ENCODE results near the gene TMIGD1. TPM values are rescaled to one million over a fixed set of nuclear protein-coding genes. Genes with fewer than 3 reads are reported as not detected.
"Not testable (repeated sequence)": the region's sequence is repeated elsewhere in the genome, so short reads cannot be mapped to it uniquely, and the experiment has no call there.

TMIGD1 gene
- polyA plus RNA-seq, 2 donors = not detected

DNA sequence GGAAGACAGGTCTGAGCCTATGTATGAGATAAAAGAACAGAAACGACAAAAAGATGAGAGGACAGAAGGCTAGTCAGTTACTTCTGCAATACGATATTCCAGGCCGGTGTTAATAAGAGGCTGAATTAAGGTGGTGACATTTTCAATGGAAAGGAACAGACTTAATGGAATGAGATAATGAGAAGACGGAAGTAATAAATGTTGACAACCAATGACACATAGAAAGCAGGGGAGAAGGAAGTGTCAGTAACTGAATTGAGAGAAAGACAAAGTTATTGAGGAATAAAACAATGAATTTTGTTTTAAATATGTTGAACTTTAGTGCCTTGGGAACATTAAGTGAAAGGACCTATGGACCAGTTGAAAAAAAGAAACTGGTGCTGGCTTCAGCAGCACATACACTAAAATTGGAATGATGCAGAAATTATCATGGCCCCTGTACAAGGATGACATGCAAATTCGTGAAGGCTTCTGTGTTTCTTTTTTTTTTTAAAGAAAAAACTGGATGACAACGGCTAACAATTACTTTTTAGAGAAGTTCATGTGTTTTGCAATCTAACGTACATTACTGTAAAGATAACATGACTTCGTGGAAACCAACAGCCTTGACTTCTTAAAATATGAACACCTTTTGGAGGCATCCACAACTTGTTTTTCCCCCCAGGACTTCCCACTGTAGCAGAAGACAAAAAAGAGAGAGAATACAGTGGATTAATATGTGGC, 26.4 kb upstream of the TMIGD1 start:
- Histone ChIP-seq H3K4me1 (ENCODE audit: control insufficient read depth in 2 of 2, insufficient read depth in 2 of 2, low read length in 1 of 2) (peaks cover 0 to 2% of the 10 kb centered on the region in 2 donors), H3K36me3 (ENCODE audit: control insufficient read depth in 2 of 2, insufficient read depth in 2 of 2, low read length in 1 of 2) (no peaks in the 10 kb centered on the region), H3K9me3 (ENCODE audit: control insufficient read depth in 2 of 2, insufficient read depth in 1 of 2, low read depth in 1 of 2, low read length in 1 of 2) (peaks cover 0 to 3% of the 10 kb centered on the region in 2 donors), H3K27me3 (ENCODE audit: control insufficient read depth in 1 of 2, insufficient read depth in 2 of 2, low read length in 2 of 2) (no peaks in the 10 kb centered on the region), H3K4me3 (ENCODE audit: low read depth in 1 of 2, low read length in 2 of 2) (no peak overlapping the region), H3K27ac (ENCODE audit: low read depth in 2 of 2, low read length in 1 of 2) (no peak overlapping the region)
- 79 to 80% methylated on average over 8 of the region's 8 CpGs for WGBS, 2 donors

DNA sequence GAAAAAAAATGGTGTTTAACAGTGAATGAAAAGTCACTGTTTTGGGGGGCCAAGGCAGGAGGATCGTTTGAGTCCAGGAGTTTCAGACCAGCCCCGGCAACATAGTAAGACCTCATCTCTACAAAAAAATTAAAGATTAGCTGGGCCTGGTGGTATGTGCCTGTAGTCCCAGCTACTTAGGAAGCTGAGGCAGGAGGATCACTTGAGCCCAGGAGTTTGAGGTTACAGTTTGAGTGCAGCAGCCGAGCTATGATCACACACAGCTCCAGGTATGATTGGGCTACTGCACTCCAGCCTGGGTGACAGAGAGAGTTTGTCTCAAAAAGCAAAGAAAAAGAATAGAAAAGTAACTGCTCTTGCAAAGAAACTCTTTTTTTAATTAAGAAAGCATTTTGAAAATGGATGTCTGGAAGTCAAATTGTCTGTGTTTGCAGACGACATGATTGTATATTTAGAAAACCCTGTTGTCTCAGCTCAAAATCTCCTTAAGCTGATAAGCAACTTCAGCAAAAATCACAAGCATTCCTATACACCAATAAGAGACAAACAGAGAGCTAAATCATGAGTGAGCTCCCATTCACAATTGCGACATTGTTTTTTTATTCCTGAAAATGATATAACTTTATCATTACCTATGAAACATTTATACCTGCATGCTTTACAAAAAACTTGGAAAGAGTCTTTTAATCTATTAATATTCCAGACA, 24.4 kb upstream of the TMIGD1 start:
- Histone ChIP-seq H3K27ac (ENCODE audit: low read depth in 2 of 2, low read length in 1 of 2) (no peak overlapping the region), H3K4me1 (ENCODE audit: control insufficient read depth in 2 of 2, insufficient read depth in 2 of 2, low read length in 1 of 2) (peaks cover 0 to 2% of the 10 kb centered on the region in 2 donors)
- 69 to 79% methylated on average over 5 of the region's 5 CpGs for WGBS, 2 donors

DNA sequence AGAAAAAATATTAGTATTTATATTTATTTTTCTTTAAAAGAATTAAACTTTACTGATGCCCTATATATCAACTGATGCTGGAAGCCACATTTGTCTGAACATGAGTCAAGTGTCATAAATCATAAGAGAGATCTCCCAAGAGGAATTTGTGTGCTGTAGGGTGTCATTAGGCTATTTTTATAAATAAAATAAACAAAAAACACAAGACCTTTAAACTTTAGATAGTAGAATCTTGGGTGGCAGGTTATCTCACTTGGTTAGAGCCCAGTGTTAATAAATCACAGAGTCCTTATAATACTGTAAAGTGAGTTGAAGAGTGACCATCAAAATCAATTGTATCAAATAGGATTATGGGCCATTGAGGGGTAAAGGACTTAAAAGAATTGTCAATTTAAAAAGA, 23.6 kb upstream of the TMIGD1 start:
- Histone ChIP-seq H3K4me3 (ENCODE audit: low read depth in 1 of 2, low read length in 2 of 2) (no peak overlapping the region), H3K27me3 (ENCODE audit: control insufficient read depth in 1 of 2, insufficient read depth in 2 of 2, low read length in 2 of 2) (no peaks in the 10 kb centered on the region), H3K9me3 (ENCODE audit: control insufficient read depth in 2 of 2, insufficient read depth in 1 of 2, low read depth in 1 of 2, low read length in 1 of 2) (peaks cover 0 to under 1% of the 10 kb centered on the region in 2 donors), H3K4me1 (ENCODE audit: control insufficient read depth in 2 of 2, insufficient read depth in 2 of 2, low read length in 1 of 2) (no peaks in the 10 kb centered on the region), H3K36me3 (ENCODE audit: control insufficient read depth in 2 of 2, insufficient read depth in 2 of 2, low read length in 1 of 2) (no peaks in the 10 kb centered on the region), H3K27ac (ENCODE audit: low read depth in 2 of 2, low read length in 1 of 2) (no peak overlapping the region)

More for the DNA sequence above, 24.4 kb upstream of the TMIGD1 start:
- Histone ChIP-seq H3K36me3 (ENCODE audit: control insufficient read depth in 2 of 2, insufficient read depth in 2 of 2, low read length in 1 of 2) (no peaks in the 10 kb centered on the region), H3K9me3 (ENCODE audit: control insufficient read depth in 2 of 2, insufficient read depth in 1 of 2, low read depth in 1 of 2, low read length in 1 of 2) (peaks cover 0 to 3% of the 10 kb centered on the region in 2 donors), H3K27me3 (ENCODE audit: control insufficient read depth in 1 of 2, insufficient read depth in 2 of 2, low read length in 2 of 2) (no peaks in the 10 kb centered on the region), H3K4me3 (ENCODE audit: low read depth in 1 of 2, low read length in 2 of 2) (no peak overlapping the region)

DNA sequence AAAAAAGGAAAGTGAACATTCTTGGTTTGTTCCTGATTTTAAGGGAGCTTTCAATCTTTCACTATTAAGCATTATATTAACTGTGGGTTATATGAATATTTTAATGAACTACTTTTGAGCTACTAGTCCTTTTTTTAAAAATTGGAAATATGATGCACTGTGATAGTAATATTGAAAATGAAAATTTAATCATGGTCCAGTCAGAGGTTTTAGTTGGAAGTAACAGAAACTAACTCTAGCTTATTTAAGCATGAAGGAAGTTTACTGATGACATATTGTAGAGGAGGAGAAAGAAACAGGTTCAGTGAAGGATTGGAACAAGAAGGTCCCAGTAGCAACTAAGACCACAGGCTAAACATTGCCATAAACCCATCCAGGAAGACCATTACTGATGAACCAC, 20.8 kb upstream of the TMIGD1 start:
- H3K4me1 ChIP-seq (ENCODE audit: control insufficient read depth in 2 of 2, insufficient read depth in 2 of 2, low read length in 1 of 2) = no peaks in the 10 kb centered on the region
- no peaks in the 10 kb centered on the region for H3K27me3 ChIP-seq (ENCODE audit: control insufficient read depth in 1 of 2, insufficient read depth in 2 of 2, low read length in 2 of 2)
- H3K36me3 ChIP-seq (ENCODE audit: control insufficient read depth in 2 of 2, insufficient read depth in 2 of 2, low read length in 1 of 2) = no peaks in the 10 kb centered on the region
- no peak overlapping the region for H3K4me3 ChIP-seq (ENCODE audit: low read depth in 1 of 2, low read length in 2 of 2)
- no peak overlapping the region for H3K27ac ChIP-seq (ENCODE audit: low read depth in 2 of 2, low read length in 1 of 2)
- H3K9me3 ChIP-seq (ENCODE audit: control insufficient read depth in 2 of 2, insufficient read depth in 1 of 2, low read depth in 1 of 2, low read length in 1 of 2) = no peaks in the 10 kb centered on the region

DNA sequence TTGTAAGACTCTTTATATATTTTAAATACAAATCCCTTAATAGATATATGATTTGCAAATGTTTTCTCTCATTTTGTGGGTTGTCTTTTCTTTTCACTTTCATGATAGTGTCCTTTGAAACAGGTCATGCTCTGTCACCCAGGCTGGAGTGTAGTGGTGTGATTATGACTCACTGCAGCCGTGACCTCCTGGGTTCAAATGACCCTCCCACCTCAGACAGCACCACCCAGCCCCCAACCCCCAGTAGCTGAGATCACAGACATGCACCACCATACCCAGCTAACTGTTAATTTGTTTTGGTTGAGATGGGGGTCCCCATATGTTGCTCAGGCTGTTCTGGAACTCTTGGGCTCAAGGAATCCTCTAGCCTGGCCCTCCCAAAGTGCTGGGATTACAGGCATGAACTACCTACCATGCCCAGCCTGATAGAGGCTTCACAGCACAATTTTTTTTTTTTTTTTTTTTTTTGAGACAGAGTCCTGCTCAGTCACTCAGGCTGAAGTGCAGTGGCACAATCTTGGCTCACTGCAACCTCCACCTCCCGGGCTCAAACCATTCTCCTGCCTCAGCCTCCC, 18.5 kb upstream of the TMIGD1 start:
- H3K27ac ChIP-seq (ENCODE audit: low read depth in 2 of 2, low read length in 1 of 2) = no peak overlapping the region
- no peak overlapping the region for H3K4me3 ChIP-seq (ENCODE audit: low read depth in 1 of 2, low read length in 2 of 2)
- H3K4me1 ChIP-seq (ENCODE audit: control insufficient read depth in 2 of 2, insufficient read depth in 2 of 2, low read length in 1 of 2) = no peaks in the 10 kb centered on the region
- H3K9me3 ChIP-seq (ENCODE audit: control insufficient read depth in 2 of 2, insufficient read depth in 1 of 2, low read depth in 1 of 2, low read length in 1 of 2) = no peaks in the 10 kb centered on the region
- H3K36me3 ChIP-seq (ENCODE audit: control insufficient read depth in 2 of 2, insufficient read depth in 2 of 2, low read length in 1 of 2) = no peaks in the 10 kb centered on the region
- WGBS, 2 donors = 84 to 87% methylated on average over 2 of the region's 2 CpGs
- H3K27me3 ChIP-seq (ENCODE audit: control insufficient read depth in 1 of 2, insufficient read depth in 2 of 2, low read length in 2 of 2) = no peaks in the 10 kb centered on the region

DNA sequence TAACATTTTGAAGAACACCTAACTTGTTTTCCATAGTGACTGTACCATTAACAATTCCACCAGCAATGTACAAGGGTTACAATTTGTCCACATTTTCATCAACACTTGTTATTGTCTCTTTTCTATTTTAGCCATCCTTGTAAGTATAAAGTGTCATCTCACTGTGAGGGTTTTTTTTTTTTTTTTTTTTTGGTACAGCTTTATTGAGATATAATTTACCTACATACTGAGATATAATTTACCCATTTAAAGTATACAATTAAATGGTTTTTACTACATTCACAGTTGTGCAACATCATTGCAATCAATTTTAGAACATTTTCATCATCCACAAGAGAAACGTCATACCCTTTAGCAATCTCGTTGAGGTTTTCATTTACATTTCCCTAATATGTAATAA, 17.9 kb upstream of the TMIGD1 start:
- Histone ChIP-seq H3K27ac (ENCODE audit: low read depth in 2 of 2, low read length in 1 of 2) (no peak overlapping the region), H3K9me3 (ENCODE audit: control insufficient read depth in 2 of 2, insufficient read depth in 1 of 2, low read depth in 1 of 2, low read length in 1 of 2) (no peaks in the 10 kb centered on the region), H3K4me1 (ENCODE audit: control insufficient read depth in 2 of 2, insufficient read depth in 2 of 2, low read length in 1 of 2) (no peaks in the 10 kb centered on the region), H3K36me3 (ENCODE audit: control insufficient read depth in 2 of 2, insufficient read depth in 2 of 2, low read length in 1 of 2) (no peaks in the 10 kb centered on the region), H3K4me3 (ENCODE audit: low read depth in 1 of 2, low read length in 2 of 2) (no peak overlapping the region), H3K27me3 (ENCODE audit: control insufficient read depth in 1 of 2, insufficient read depth in 2 of 2, low read length in 2 of 2) (no peaks in the 10 kb centered on the region)
- WGBS, 2 donors = 86 to 93% methylated on average over 2 of the region's 2 CpGs

DNA sequence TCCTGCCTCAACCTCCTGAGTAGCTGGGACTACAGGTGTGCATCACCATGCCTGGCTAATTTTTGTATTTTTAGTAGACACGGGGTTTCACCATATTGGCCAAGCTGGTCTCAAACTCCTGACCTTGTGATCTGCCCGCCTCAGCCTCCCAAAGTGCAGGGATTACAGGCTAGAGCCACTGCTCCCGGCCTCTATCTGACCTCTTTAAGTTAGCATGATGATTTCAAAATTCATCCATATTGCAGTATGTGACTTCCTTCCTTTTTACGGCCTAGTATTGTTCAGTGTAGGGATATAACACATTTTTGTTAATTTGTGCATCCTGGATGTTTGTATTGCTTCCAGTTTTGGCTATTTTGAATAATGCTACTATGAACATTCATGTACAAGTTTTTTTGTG, 17.4 kb upstream of the TMIGD1 start:
- not testable (repeated sequence) for H3K9me3 ChIP-seq (ENCODE audit: control insufficient read depth in 2 of 2, insufficient read depth in 1 of 2, low read depth in 1 of 2, low read length in 1 of 2); H3K27ac ChIP-seq (ENCODE audit: low read depth in 2 of 2, low read length in 1 of 2); H3K4me1 ChIP-seq (ENCODE audit: control insufficient read depth in 2 of 2, insufficient read depth in 2 of 2, low read length in 1 of 2); H3K27me3 ChIP-seq (ENCODE audit: control insufficient read depth in 1 of 2, insufficient read depth in 2 of 2, low read length in 2 of 2); H3K36me3 ChIP-seq (ENCODE audit: control insufficient read depth in 2 of 2, insufficient read depth in 2 of 2, low read length in 1 of 2); H3K4me3 ChIP-seq (ENCODE audit: low read depth in 1 of 2, low read length in 2 of 2)
- 89 to 95% methylated on average over 4 of the region's 4 CpGs for WGBS, 2 donors

DNA sequence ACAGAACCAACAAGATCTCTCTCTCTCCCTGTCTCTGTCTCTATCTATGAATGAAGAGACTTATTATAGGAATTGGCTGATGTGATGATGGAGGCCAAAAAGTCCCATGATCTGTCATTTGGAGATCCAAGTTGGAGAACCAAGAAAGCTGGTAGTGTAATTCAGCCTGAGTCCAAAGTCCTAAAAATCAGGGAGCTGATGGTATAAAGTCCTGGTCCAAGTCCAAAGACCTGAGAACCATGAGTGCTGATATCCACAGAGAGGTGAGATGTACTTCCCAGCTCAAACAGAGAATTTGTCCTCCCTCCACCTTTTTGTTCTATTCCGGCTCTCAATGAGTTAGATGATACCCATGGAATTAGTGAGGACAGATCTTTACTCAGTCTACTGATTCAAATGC, 15.4 kb upstream of the TMIGD1 start:
- H3K4me3 ChIP-seq (ENCODE audit: low read depth in 1 of 2, low read length in 2 of 2) = no peak overlapping the region
- H3K9me3 ChIP-seq (ENCODE audit: control insufficient read depth in 2 of 2, insufficient read depth in 1 of 2, low read depth in 1 of 2, low read length in 1 of 2) = no peaks in the 10 kb centered on the region
- WGBS, 2 donors = 72 to 79% methylated on average over 1 of the region's 1 CpG
- H3K27ac ChIP-seq (ENCODE audit: low read depth in 2 of 2, low read length in 1 of 2) = no peak overlapping the region
- H3K36me3 ChIP-seq (ENCODE audit: control insufficient read depth in 2 of 2, insufficient read depth in 2 of 2, low read length in 1 of 2) = no peaks in the 10 kb centered on the region
- no peaks in the 10 kb centered on the region for H3K27me3 ChIP-seq (ENCODE audit: control insufficient read depth in 1 of 2, insufficient read depth in 2 of 2, low read length in 2 of 2)
- H3K4me1 ChIP-seq (ENCODE audit: control insufficient read depth in 2 of 2, insufficient read depth in 2 of 2, low read length in 1 of 2) = no peaks in the 10 kb centered on the region

DNA sequence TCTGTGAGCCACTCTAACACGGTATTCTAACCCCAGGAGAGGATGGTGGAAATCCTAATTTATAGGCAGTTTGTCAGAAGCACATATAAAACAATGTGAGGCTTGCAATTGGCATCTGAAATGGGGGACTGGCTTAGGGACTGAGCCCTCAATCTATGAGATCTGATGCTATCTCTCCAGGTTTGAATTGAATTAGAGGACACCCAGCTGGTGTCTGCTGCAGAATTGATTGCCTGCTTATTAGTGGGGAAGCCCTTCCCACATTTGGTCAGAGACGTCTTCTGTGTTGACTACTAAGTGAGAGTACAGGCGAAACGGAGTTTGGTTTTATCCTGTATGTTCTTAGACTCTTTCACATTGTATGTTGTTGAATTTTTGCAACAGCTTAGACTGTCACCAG, 13.6 kb upstream of the TMIGD1 start:
- Histone ChIP-seq H3K27me3 (ENCODE audit: control insufficient read depth in 1 of 2, insufficient read depth in 2 of 2, low read length in 2 of 2) (no peaks in the 10 kb centered on the region), H3K36me3 (ENCODE audit: control insufficient read depth in 2 of 2, insufficient read depth in 2 of 2, low read length in 1 of 2) (no peaks in the 10 kb centered on the region), H3K27ac (ENCODE audit: low read depth in 2 of 2, low read length in 1 of 2) (no peak overlapping the region), H3K9me3 (ENCODE audit: control insufficient read depth in 2 of 2, insufficient read depth in 1 of 2, low read depth in 1 of 2, low read length in 1 of 2) (no peaks in the 10 kb centered on the region), H3K4me3 (ENCODE audit: low read depth in 1 of 2, low read length in 2 of 2) (no peak overlapping the region), H3K4me1 (ENCODE audit: control insufficient read depth in 2 of 2, insufficient read depth in 2 of 2, low read length in 1 of 2) (no peaks in the 10 kb centered on the region)
- 46 to 53% methylated on average over 4 of the region's 4 CpGs for WGBS, 2 donors

All from esophagus (tissue), 2 donors.